GM12892 (cell line): Measurements from ENCODE around the gene CACNA1G.

Experiments used
- POLR2A ChIP-seq: IDR thresholded peaks from 2 replicates; pipeline ENCODE4 v1.6.1; 2011; ENCODE audit warnings: low read depth, low read length, control low read depth
- POLR2AphosphoS5 ChIP-seq: IDR thresholded peaks from 2 replicates; pipeline ENCODE4 v1.6.1; 2011; ENCODE audit warnings: low read depth, low read length, control low read depth

- TF ChIP-seq POLR2AphosphoS5 (no peak), POLR2A (no peak)
Measured at GRCh38 chr17:50548831-50549230, 11.7 kb upstream of the CACNA1G start.
